Thyroid gland (tissue), 4 donors: Measurements from ENCODE around the gene RTN4RL1.

Experiments used
- CTCF ChIP-seq, 6 experiments: fragments of 200-600 bp in 3 of 6; fragments of 450-650 bp in 3 of 6; sonication (generic) in 3 of 6; IDR thresholded peaks; one replicate each; pipeline ENCODE4 v1.5.1; 2016 to 2019; ENCODE audit warnings: antibody characterized with exemption in 6 of 6, mild to moderate bottlenecking in 2 of 6, inconsistent platforms in 1 of 6, moderate library complexity in 1 of 6
- POLR2A ChIP-seq, 2 donors: fragments of 450-650 bp; IDR thresholded peaks; one replicate each; pipeline ENCODE4 v1.6.1; 2017; ENCODE audit warnings: antibody characterized with exemption in 2 of 2, mild to moderate bottlenecking in 2 of 2, moderate library complexity in 1 of 2

DNA sequence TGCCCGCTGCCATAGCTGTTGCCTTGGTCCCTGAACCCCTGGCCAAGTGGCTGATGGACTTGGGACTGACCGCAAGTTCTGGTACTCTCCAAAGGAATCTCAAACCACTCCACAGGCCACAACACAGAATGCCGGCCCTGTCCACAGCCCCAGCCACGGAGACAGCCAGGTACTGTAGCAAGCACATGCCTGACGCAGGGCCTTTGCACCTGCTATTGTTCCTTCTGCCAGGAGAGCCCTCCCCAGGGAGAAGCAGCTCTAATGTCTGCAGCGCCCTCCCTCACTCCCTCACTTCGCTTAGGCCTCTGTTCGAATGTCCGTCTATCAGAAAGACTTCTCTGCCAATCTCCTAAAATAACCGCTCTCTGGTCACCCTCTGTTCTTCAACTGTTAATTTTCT, 15.4 kb downstream of the RTN4RL1 start:
- TF ChIP-seq CTCF (IDR thresholded peaks at IDR 0.05) (no peak), POLR2A (IDR thresholded peaks at IDR 0.05) (no peak)
